ENCODE data around the gene COPS2.

COPS2 gene

DNA sequence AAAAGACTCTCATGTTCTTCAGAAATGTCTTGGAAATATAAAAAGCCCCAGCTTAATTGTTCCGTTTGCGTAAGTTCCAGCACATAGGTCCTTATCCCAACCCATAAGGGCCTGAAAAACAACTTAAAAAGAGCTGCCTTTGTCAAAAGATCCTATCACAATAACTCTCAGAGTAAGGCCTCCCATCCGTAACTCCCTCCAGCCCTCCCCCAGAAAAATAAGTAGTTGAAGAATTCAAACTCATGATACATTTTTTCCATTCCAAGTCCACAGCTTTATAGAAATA, 71.2 kb downstream of the COPS2 start:
- no peak overlapping the region for H2AFZ ChIP-seq (ENCODE audit: low read length)
- H2AK5ac ChIP-seq (ENCODE audit: low read depth, low read length): no peak overlapping the region
- H3K4me1 ChIP-seq (ENCODE audit: control insufficient read depth in 2 of 2, insufficient read depth in 1 of 2, low read depth in 1 of 2, low read length in 2 of 2): peaks cover 0 to 3% of the 10 kb centered on the region in 2 donors
- H3K79me1 ChIP-seq (ENCODE audit: low read depth, low read length): no peaks in the 10 kb centered on the region
- H3K18ac ChIP-seq (ENCODE audit: low read length): no peak overlapping the region
- H2BK12ac ChIP-seq (ENCODE audit: low read length): no peak overlapping the region
- no peak overlapping the region for H3K23ac ChIP-seq (ENCODE audit: low read depth, low read length, poor library complexity)
- no peak overlapping the region for H3K9ac ChIP-seq (ENCODE audit: low read depth, low read length, poor library complexity)
- no peak overlapping the region for H2BK120ac ChIP-seq (ENCODE audit: low read depth, low read length)
- H3K9me3 ChIP-seq (replicated peaks in 1 of 2; ENCODE audit: control insufficient read depth in 2 of 2, insufficient read depth in 1 of 2, low read depth in 1 of 2, low read length in 2 of 2): no peaks in the 10 kb centered on the region
- H2BK15ac ChIP-seq (ENCODE audit: low read length): no peak overlapping the region
- WGBS, 2 donors (ENCODE audit: extremely low coverage in 2 of 2, insufficient read length in 2 of 2, insufficient replicate concordance in 1 of 2): no CpG with 5 or more reads among the region's 3 CpGs
- H3K4me3 ChIP-seq (ENCODE audit: low read length in 2 of 2): no peak overlapping the region
- H3K27ac ChIP-seq (replicated peaks; ENCODE audit: low read length): no peak overlapping the region
- no peak overlapping the region for H3K4me2 ChIP-seq (ENCODE audit: insufficient read depth, low read length, poor library complexity, severe bottlenecking)
- no peak overlapping the region for H3K4ac ChIP-seq (ENCODE audit: low read length)
- no peak overlapping the region for H2BK5ac ChIP-seq (ENCODE audit: low read length)
- no peaks in the 10 kb centered on the region for H3K36me3 ChIP-seq (replicated peaks in 1 of 2; ENCODE audit: control insufficient read depth in 2 of 2, insufficient read depth in 2 of 2, low read length in 2 of 2)
- no peak for DNase-seq (ENCODE audit: low spot score)
- no peaks in the 10 kb centered on the region for H3K27me3 ChIP-seq (ENCODE audit: control insufficient read depth in 3 of 3, insufficient read depth in 3 of 3, low read depth in 1 of 3, low read length in 3 of 3)
- H4K8ac ChIP-seq (ENCODE audit: low read depth, low read length): no peak overlapping the region
- H3K14ac ChIP-seq (ENCODE audit: low read length): no peak overlapping the region
- no peak overlapping the region for H4K91ac ChIP-seq (ENCODE audit: low read depth, low read length, poor library complexity)

GRCh38 chr15:49083401-49084284, 71.8 kb downstream of the COPS2 start:
- no CpG with 5 or more reads among the region's 5 CpGs for WGBS, 2 donors (ENCODE audit: extremely low coverage in 2 of 2, insufficient read length in 2 of 2, insufficient replicate concordance in 1 of 2)
- Histone ChIP-seq H2BK5ac (ENCODE audit: low read length) (no peak overlapping the region), H3K4ac (ENCODE audit: low read length) (no peak overlapping the region), H3K4me2 (ENCODE audit: insufficient read depth, low read length, poor library complexity, severe bottlenecking) (no peak overlapping the region), H3K23ac (ENCODE audit: low read depth, low read length, poor library complexity) (no peak overlapping the region), H3K4me3 (ENCODE audit: low read length in 2 of 2) (no peak overlapping the region), H2BK15ac (ENCODE audit: low read length) (no peak overlapping the region), H2AK5ac (ENCODE audit: low read depth, low read length) (no peak overlapping the region), H2BK120ac (ENCODE audit: low read depth, low read length) (no peak overlapping the region), H4K8ac (ENCODE audit: low read depth, low read length) (no peak overlapping the region), H3K36me3 (replicated peaks in 1 of 2; ENCODE audit: control insufficient read depth in 2 of 2, insufficient read depth in 2 of 2, low read length in 2 of 2) (no peaks in the 10 kb centered on the region), H3K4me1 (ENCODE audit: control insufficient read depth in 2 of 2, insufficient read depth in 1 of 2, low read depth in 1 of 2, low read length in 2 of 2) (peaks cover 0 to 3% of the 10 kb centered on the region in 2 donors), H3K14ac (ENCODE audit: low read length) (no peak overlapping the region), H3K18ac (ENCODE audit: low read length) (no peak overlapping the region), H3K9me3 (replicated peaks in 1 of 2; ENCODE audit: control insufficient read depth in 2 of 2, insufficient read depth in 1 of 2, low read depth in 1 of 2, low read length in 2 of 2) (no peaks in the 10 kb centered on the region), H3K79me1 (ENCODE audit: low read depth, low read length) (no peaks in the 10 kb centered on the region), H2AFZ (ENCODE audit: low read length) (no peak overlapping the region), H3K9ac (ENCODE audit: low read depth, low read length, poor library complexity) (no peak overlapping the region), H3K27me3 (ENCODE audit: control insufficient read depth in 3 of 3, insufficient read depth in 3 of 3, low read depth in 1 of 3, low read length in 3 of 3) (no peaks in the 10 kb centered on the region), H3K27ac (replicated peaks; ENCODE audit: low read length) (no peak overlapping the region), H2BK12ac (ENCODE audit: low read length) (no peak overlapping the region), H4K91ac (ENCODE audit: low read depth, low read length, poor library complexity) (no peak overlapping the region)
- DNase-seq (ENCODE audit: low spot score): no peak

- no CpG with 5 or more reads among the region's 1 CpG for WGBS, 2 donors (ENCODE audit: extremely low coverage in 2 of 2, insufficient read length in 2 of 2, insufficient replicate concordance in 1 of 2)
- no peak overlapping the region for H3K4me2 ChIP-seq (ENCODE audit: insufficient read depth, low read length, poor library complexity, severe bottlenecking)
Observed at GRCh38 chr15:49082960-49083359, 72.4 kb downstream of the COPS2 start.

GRCh38 chr15:49079340-49080039, 75.9 kb downstream of the COPS2 start:
- Histone ChIP-seq H3K27ac (replicated peaks; ENCODE audit: low read length) (no peak overlapping the region), H3K27me3 (ENCODE audit: control insufficient read depth in 3 of 3, insufficient read depth in 3 of 3, low read depth in 1 of 3, low read length in 3 of 3) (no peaks in the 10 kb centered on the region), H2AK5ac (ENCODE audit: low read depth, low read length) (no peak overlapping the region), H2BK15ac (ENCODE audit: low read length) (no peak overlapping the region), H3K9ac (ENCODE audit: low read depth, low read length, poor library complexity) (no peak overlapping the region), H3K4me3 (ENCODE audit: low read length in 2 of 2) (no peak overlapping the region), H3K9me3 (replicated peaks in 1 of 2; ENCODE audit: control insufficient read depth in 2 of 2, insufficient read depth in 1 of 2, low read depth in 1 of 2, low read length in 2 of 2) (no peaks in the 10 kb centered on the region), H2BK120ac (ENCODE audit: low read depth, low read length) (no peak overlapping the region), H3K4ac (ENCODE audit: low read length) (no peak overlapping the region), H3K4me1 (ENCODE audit: control insufficient read depth in 2 of 2, insufficient read depth in 1 of 2, low read depth in 1 of 2, low read length in 2 of 2) (no peaks in the 10 kb centered on the region), H3K14ac (ENCODE audit: low read length) (no peak overlapping the region), H3K4me2 (ENCODE audit: insufficient read depth, low read length, poor library complexity, severe bottlenecking) (no peak overlapping the region), H4K8ac (ENCODE audit: low read depth, low read length) (no peak overlapping the region), H3K18ac (ENCODE audit: low read length) (no peak overlapping the region), H3K23ac (ENCODE audit: low read depth, low read length, poor library complexity) (no peak overlapping the region), H2BK5ac (ENCODE audit: low read length) (no peak overlapping the region), H4K91ac (ENCODE audit: low read depth, low read length, poor library complexity) (no peak overlapping the region), H2BK12ac (ENCODE audit: low read length) (no peak overlapping the region), H3K79me1 (ENCODE audit: low read depth, low read length) (no peaks in the 10 kb centered on the region), H2AFZ (ENCODE audit: low read length) (no peak overlapping the region), H3K36me3 (replicated peaks in 1 of 2; ENCODE audit: control insufficient read depth in 2 of 2, insufficient read depth in 2 of 2, low read length in 2 of 2) (no peaks in the 10 kb centered on the region)
- WGBS, 2 donors (ENCODE audit: extremely low coverage in 2 of 2, insufficient read length in 2 of 2, insufficient replicate concordance in 1 of 2): no CpG with 5 or more reads among the region's 23 CpGs
- DNase-seq (ENCODE audit: low spot score): no peak

More at GRCh38 chr15:49082960-49083359, 72.4 kb downstream of the COPS2 start:
- no peak overlapping the region for H2BK15ac ChIP-seq (ENCODE audit: low read length)
- H2BK5ac ChIP-seq (ENCODE audit: low read length): no peak overlapping the region
- no peaks in the 10 kb centered on the region for H3K9me3 ChIP-seq (replicated peaks in 1 of 2; ENCODE audit: control insufficient read depth in 2 of 2, insufficient read depth in 1 of 2, low read depth in 1 of 2, low read length in 2 of 2)
- no peak overlapping the region for H3K9ac ChIP-seq (ENCODE audit: low read depth, low read length, poor library complexity)
- H3K36me3 ChIP-seq (replicated peaks in 1 of 2; ENCODE audit: control insufficient read depth in 2 of 2, insufficient read depth in 2 of 2, low read length in 2 of 2): no peaks in the 10 kb centered on the region
- no peak overlapping the region for H4K91ac ChIP-seq (ENCODE audit: low read depth, low read length, poor library complexity)
- H3K4me3 ChIP-seq (ENCODE audit: low read length in 2 of 2): no peak overlapping the region
- DNase-seq (ENCODE audit: low spot score): no peak
- H3K23ac ChIP-seq (ENCODE audit: low read depth, low read length, poor library complexity): no peak overlapping the region
- H3K4me1 ChIP-seq (ENCODE audit: control insufficient read depth in 2 of 2, insufficient read depth in 1 of 2, low read depth in 1 of 2, low read length in 2 of 2): peaks cover 0 to 3% of the 10 kb centered on the region in 2 donors
- H3K18ac ChIP-seq (ENCODE audit: low read length): no peak overlapping the region
- H2AK5ac ChIP-seq (ENCODE audit: low read depth, low read length): no peak overlapping the region
- no peak overlapping the region for H3K14ac ChIP-seq (ENCODE audit: low read length)
- no peak overlapping the region for H4K8ac ChIP-seq (ENCODE audit: low read depth, low read length)
- no peaks in the 10 kb centered on the region for H3K79me1 ChIP-seq (ENCODE audit: low read depth, low read length)
- no peak overlapping the region for H2BK120ac ChIP-seq (ENCODE audit: low read depth, low read length)
- no peak overlapping the region for H3K4ac ChIP-seq (ENCODE audit: low read length)
- no peak overlapping the region for H3K27ac ChIP-seq (replicated peaks; ENCODE audit: low read length)
- no peaks in the 10 kb centered on the region for H3K27me3 ChIP-seq (ENCODE audit: control insufficient read depth in 3 of 3, insufficient read depth in 3 of 3, low read depth in 1 of 3, low read length in 3 of 3)
- no peak overlapping the region for H2AFZ ChIP-seq (ENCODE audit: low read length)
- no peak overlapping the region for H2BK12ac ChIP-seq (ENCODE audit: low read length)

All from neuronal stem cell (in vitro differentiated cells).